K562 (cell line): ENCODE data around the gene SUN5. TPM values are rescaled to one million over a fixed set of nuclear protein-coding genes. Genes with fewer than 3 reads are reported as not detected.

Experiments
- ATAC-seq: fragments of 200-7000 bp; cut with Tn5 transposase; 3 replicates; pipeline ENCODE4 v1.9.1; 2020; ENCODE audit warnings: moderate library complexity
- BruUV-seq: library from RNA; stranded (reverse); fragments of 400-500 nt; replicated peaks from 2 replicates; lab custom pipeline; 2021; lab: Mats Ljungman, UMichigan
- CTCF ChIA-PET: fragments of 300-600 bp; formaldehyde crosslinking; extraction: SDS; loops from one replicate; lab custom pipeline; 2021; ENCODE audit warnings: low intra/inter-chr PET ratio; lab: Yijun Ruan, JAX
- POLR2A ChIA-PET: fragments of 300-600, 350-650 bp; sonication (Branson Sonifier 250); formaldehyde crosslinking; extraction: SDS; loops from one replicate; lab custom pipeline; 2021; ENCODE audit warnings: antibody characterized with exemption, inconsistent platforms; lab: Yijun Ruan, JAX
- DNase-seq, 4 experiments: peaks; one replicate each; pipeline versions ENCODE4 v3.0.0 to v3.0.0-alpha.2; 2011 to 2018; ENCODE audit warnings: low spot score in 3 of 4, mixed read lengths in 3 of 4; ENCODE audit errors: extremely low read depth in 1 of 4
- FAIRE-seq: peaks from 2 replicates; lab custom pipeline; 2011; peaks lifted over from hg19 to GRCh38; lab: Jason Lieb, UNC
- H2AFZ ChIP-seq: 2 replicates; pipeline ENCODE4 v1.6.0; 2011; ENCODE audit warnings: low read depth, low read length, control low read depth, inconsistent platforms
- H3K27ac ChIP-seq: fragments of 200-600 bp; 3 replicates; pipeline ENCODE4 v1.8.0; 2011; ENCODE audit warnings: low read depth, mild to moderate bottlenecking, control low read depth, inconsistent platforms, low read length, moderate library complexity, mixed read lengths; ENCODE audit errors: extremely low read depth
- H3K27me3 ChIP-seq, 2 experiments: fragments of 300-600 bp in 1 of 2; 2 replicates in 1 of 2; 3 replicates in 1 of 2; pipeline versions ENCODE4 v1.6.0 to v1.8.0; 2011; ENCODE audit warnings: inconsistent platforms in 2 of 2, low read length in 2 of 2, mild to moderate bottlenecking in 1 of 2, mixed read lengths in 1 of 2, moderate library complexity in 1 of 2; ENCODE audit not compliant: control insufficient read depth in 2 of 2, insufficient read depth in 2 of 2
- H3K36me3 ChIP-seq: fragments of 300-600 bp; 3 replicates; pipeline ENCODE4 v1.8.0; 2011; ENCODE audit warnings: mild to moderate bottlenecking, low read length, inconsistent platforms; ENCODE audit not compliant: control insufficient read depth, insufficient read depth
- H3K4me1 ChIP-seq, 2 experiments: fragments of 200-600 bp in 1 of 2; replicated peaks in 1 of 2; 2 replicates in 1 of 2; 3 replicates in 1 of 2; pipeline versions ENCODE4 v1.5.1 to v1.8.0; 2011; ENCODE audit warnings: inconsistent platforms in 2 of 2, low read length in 2 of 2, mild to moderate bottlenecking in 1 of 2, mixed read lengths in 1 of 2, moderate library complexity in 1 of 2; ENCODE audit not compliant: control insufficient read depth in 2 of 2, insufficient read depth in 2 of 2
- H3K4me2 ChIP-seq: 2 replicates; pipeline ENCODE4 v1.6.1; 2011; ENCODE audit warnings: low read length, control low read depth, inconsistent platforms, mixed read lengths; ENCODE audit not compliant: insufficient read depth
- H3K4me3 ChIP-seq: fragments of 200-600 bp; sonication (generic), shearing (Covaris generic); 2 replicates; pipeline ENCODE4 v1.5.1; 2016; ENCODE audit warnings: control low read depth, inconsistent platforms
- H3K79me2 ChIP-seq: fragments of 200-600 bp; 3 replicates; pipeline ENCODE4 v1.8.0; 2011; ENCODE audit warnings: low read length, inconsistent platforms; ENCODE audit not compliant: control insufficient read depth, insufficient read depth
- H3K9ac ChIP-seq, 2 experiments: 2 replicates each; pipeline versions ENCODE4 v1.6.0 to v1.6.1; 2011; ENCODE audit warnings: low read depth in 2 of 2, low read length in 2 of 2, control low read depth in 1 of 2, inconsistent platforms in 1 of 2, mild to moderate bottlenecking in 1 of 2, mixed read lengths in 1 of 2; ENCODE audit not compliant: insufficient read depth in 1 of 2
- H3K9me1 ChIP-seq: one replicate; pipeline ENCODE4 v1.6.0; 2011; ENCODE audit warnings: inconsistent platforms, mild to moderate bottlenecking, low read length, moderate library complexity; ENCODE audit not compliant: control insufficient read depth, insufficient read depth
- H3K9me3 ChIP-seq: replicated peaks from 2 replicates; pipeline ENCODE4 v1.5.1; 2011; ENCODE audit warnings: low read depth, low read length, inconsistent platforms; ENCODE audit not compliant: control insufficient read depth, insufficient read depth
- H4K20me1 ChIP-seq: replicated peaks from 2 replicates; pipeline ENCODE4 v1.6.1; 2011; ENCODE audit warnings: low read length, inconsistent platforms, mixed read lengths; ENCODE audit not compliant: control insufficient read depth, insufficient read depth
- BCOR ChIP-seq: fragments of 450-650 bp; IDR thresholded peaks from 2 replicates; pipeline ENCODE4 v1.6.1; 2016
- CBX8 ChIP-seq: fragments of 200-600 bp; sonication (generic); IDR thresholded peaks from 2 replicates; pipeline ENCODE4 v1.6.1; 2012; ENCODE audit warnings: borderline replicate concordance, mixed run types, low read depth, mild to moderate bottlenecking, moderate library complexity, mixed read lengths, low read length, control low read depth, inconsistent platforms; ENCODE audit not compliant: poor library complexity, severe bottlenecking; ENCODE audit errors: extremely low read depth
- IFI16 ChIP-seq: fragments of 250-450 bp; sonication (Bioruptor Pico); IDR thresholded peaks from 2 replicates; pipeline ENCODE4 v2.1.2; 2022; ENCODE audit warnings: mild to moderate bottlenecking, inconsistent platforms
- MYC ChIP-seq, 2 experiments: fragments of 250-450 bp in 1 of 2; sonication (Bioruptor Pico) in 1 of 2; IDR thresholded peaks; 2 replicates each; pipeline versions ENCODE4 v1.5.1 to v1.6.1; 2012 to 2021; ENCODE audit warnings: low read depth in 2 of 2, borderline replicate concordance in 1 of 2, improper control_type of control experiment in 1 of 2, low read length in 1 of 2, mild to moderate bottlenecking in 1 of 2, moderate library complexity in 1 of 2
- SMAD1 ChIP-seq: fragments of 150-350 bp; IDR thresholded peaks from 2 replicates; pipeline ENCODE4 v1.6.1; 2014; ENCODE audit warnings: low read length, low read depth; ENCODE audit not compliant: partially characterized antibody
- WGBS: fragments of 100-300 bp; shearing (Covaris generic); methylation state at CpG from one replicate; pipeline ENCODE4 v1.1.6; 2016; ENCODE audit warnings: low coverage, mixed read lengths; ENCODE audit not compliant: insufficient coverage; ENCODE audit errors: missing lambda C conversion rate; 5-methylcytosine and 5-hydroxymethylcytosine counted together
- in situ Hi-C: fragments of 300-500 bp; cut with MboI; formaldehyde crosslinking; loops from 4 replicates; pipeline ENCODE4 v1.15.0; 2018; ENCODE audit warnings: inconsistent platforms, mixed read lengths
- intact Hi-C: fragments of 100-400 bp; cut with micrococcal nuclease; formaldehyde crosslinking; loops from 2 replicates; pipeline ENCODE4 v1.14.2; 2022
- polyA plus RNA-seq, 8 experiments: library from polyadenylated mRNA; depleted of rRNA in 4 of 8; stranded (reverse) in 5 of 8; unstranded in 3 of 8; fragments of >200 nt; fragmentation: Nextera tagmentation in 2 of 8; fragmentation: Illumina TruSeq in 1 of 8; extraction: Ambion mirVana in 2 of 8; extraction: Trizol in 1 of 8; gene quantifications; 2 replicates each; pipeline versions ENCODE4 v1.2.1 to v1.2.3, GENCODE V29; 2011 to 2014; ENCODE audit warnings: inconsistent platforms in 1 of 8, missing spikeins in 1 of 8
- total RNA-seq, 7 experiments: library from RNA; depleted of rRNA in 6 of 7; stranded (reverse); fragments of >200 nt in 6 of 7; fragmentation: Illumina TruSeq in 2 of 7; extraction: Trizol in 2 of 7; gene quantifications; 2 replicates each; pipeline versions ENCODE4 v1.2.1 to v1.2.3, GENCODE V29; 2011 to 2021; ENCODE audit warnings: low replicate concordance in 1 of 7
- TF ChIP-seq, protein P1 (sequence below): fragments of 450-650 bp; IDR thresholded peaks from 2 replicates; pipeline ENCODE4 v1.6.1; 2016; ENCODE audit warnings: low read depth
- TF ChIP-seq, protein P2 (sequence below), 2 experiments: IDR thresholded peaks; 2 replicates each; pipeline ENCODE4 v1.6.1; 2012; ENCODE audit warnings: improper control_type of control experiment in 2 of 2, low read depth in 2 of 2, low read length in 2 of 2, borderline replicate concordance in 1 of 2
- TF ChIP-seq, protein P3 (sequence below): fragments of 250-450 bp; sonication (Bioruptor Pico); IDR thresholded peaks from 2 replicates; pipeline ENCODE4 v1.9.0; 2021; ENCODE audit warnings: mild to moderate bottlenecking

The SUN5 gene
- total and polyA plus RNA-seq, 9 of the 15 experiments (the other 6 are each of a cell fraction or from before 2014, with no cell fraction given), result not detected

DNA sequence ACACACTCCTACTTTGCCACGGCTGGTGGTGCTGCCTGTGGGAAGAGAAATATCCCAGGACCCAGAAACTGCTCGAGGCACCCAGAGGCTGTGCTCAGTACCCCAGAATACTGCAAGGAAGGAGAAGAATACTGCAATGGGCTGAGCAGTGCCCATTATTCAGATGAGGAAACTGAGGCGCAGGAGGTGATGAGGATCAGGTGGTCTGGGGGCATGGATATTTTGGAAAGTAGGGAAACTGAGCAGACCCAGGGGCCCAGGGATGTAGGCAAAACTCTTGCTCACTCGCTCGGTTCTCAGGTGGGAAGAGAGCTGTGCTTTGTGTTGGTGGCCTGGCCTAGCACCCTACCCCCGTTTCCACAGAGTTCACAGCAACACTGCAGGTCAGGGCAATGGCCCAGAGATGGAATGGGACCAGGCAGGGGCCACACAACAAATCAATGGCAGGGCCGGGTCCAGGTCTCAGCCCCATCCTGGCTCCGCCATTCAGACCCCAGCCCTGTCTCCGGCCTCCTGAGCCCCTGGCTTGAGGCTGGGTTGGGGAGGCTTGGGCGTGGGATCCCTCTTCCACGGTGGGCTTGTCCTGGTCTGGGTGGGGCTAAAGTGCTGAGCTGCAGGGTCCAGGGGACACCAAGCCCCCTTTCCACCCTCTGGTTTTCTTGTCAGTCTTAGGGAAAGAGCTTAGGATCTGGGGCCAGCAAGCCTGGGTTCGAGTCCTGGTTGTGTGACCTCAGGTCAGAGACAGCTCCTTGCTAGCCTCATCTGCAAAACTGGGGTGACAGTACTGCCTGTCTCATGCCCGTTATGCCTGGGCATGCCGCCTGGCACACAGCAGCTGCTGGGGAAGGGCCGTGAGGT is 33.9 kb downstream of the SUN5 start:
- POLR2A ChIA-PET, result interaction anchor here (1.1 kb wide), 1 partner anchor 76 kb away, joined by 3 read pairs; no protein-coding TSS in a partner anchor
- DNase-seq, result no peak
- TF ChIP-seq CBX8 (no peak), IFI16 (CRISPR knock-in tag) (no peak), BCOR (0 out of 2 replicates have a peak, but pooled peaks have one; percentile 41), MYC (IDR thresholded peaks at IDR 0.05; ENCODE audit: low read depth, low read length) (no peak), MYC (CRISPR knock-in tag; IDR thresholded peaks at IDR 0.05; ENCODE audit: borderline replicate concordance, low read depth) (no peak), SMAD1 (no peak)
- TF ChIP-seq, protein P1, sequence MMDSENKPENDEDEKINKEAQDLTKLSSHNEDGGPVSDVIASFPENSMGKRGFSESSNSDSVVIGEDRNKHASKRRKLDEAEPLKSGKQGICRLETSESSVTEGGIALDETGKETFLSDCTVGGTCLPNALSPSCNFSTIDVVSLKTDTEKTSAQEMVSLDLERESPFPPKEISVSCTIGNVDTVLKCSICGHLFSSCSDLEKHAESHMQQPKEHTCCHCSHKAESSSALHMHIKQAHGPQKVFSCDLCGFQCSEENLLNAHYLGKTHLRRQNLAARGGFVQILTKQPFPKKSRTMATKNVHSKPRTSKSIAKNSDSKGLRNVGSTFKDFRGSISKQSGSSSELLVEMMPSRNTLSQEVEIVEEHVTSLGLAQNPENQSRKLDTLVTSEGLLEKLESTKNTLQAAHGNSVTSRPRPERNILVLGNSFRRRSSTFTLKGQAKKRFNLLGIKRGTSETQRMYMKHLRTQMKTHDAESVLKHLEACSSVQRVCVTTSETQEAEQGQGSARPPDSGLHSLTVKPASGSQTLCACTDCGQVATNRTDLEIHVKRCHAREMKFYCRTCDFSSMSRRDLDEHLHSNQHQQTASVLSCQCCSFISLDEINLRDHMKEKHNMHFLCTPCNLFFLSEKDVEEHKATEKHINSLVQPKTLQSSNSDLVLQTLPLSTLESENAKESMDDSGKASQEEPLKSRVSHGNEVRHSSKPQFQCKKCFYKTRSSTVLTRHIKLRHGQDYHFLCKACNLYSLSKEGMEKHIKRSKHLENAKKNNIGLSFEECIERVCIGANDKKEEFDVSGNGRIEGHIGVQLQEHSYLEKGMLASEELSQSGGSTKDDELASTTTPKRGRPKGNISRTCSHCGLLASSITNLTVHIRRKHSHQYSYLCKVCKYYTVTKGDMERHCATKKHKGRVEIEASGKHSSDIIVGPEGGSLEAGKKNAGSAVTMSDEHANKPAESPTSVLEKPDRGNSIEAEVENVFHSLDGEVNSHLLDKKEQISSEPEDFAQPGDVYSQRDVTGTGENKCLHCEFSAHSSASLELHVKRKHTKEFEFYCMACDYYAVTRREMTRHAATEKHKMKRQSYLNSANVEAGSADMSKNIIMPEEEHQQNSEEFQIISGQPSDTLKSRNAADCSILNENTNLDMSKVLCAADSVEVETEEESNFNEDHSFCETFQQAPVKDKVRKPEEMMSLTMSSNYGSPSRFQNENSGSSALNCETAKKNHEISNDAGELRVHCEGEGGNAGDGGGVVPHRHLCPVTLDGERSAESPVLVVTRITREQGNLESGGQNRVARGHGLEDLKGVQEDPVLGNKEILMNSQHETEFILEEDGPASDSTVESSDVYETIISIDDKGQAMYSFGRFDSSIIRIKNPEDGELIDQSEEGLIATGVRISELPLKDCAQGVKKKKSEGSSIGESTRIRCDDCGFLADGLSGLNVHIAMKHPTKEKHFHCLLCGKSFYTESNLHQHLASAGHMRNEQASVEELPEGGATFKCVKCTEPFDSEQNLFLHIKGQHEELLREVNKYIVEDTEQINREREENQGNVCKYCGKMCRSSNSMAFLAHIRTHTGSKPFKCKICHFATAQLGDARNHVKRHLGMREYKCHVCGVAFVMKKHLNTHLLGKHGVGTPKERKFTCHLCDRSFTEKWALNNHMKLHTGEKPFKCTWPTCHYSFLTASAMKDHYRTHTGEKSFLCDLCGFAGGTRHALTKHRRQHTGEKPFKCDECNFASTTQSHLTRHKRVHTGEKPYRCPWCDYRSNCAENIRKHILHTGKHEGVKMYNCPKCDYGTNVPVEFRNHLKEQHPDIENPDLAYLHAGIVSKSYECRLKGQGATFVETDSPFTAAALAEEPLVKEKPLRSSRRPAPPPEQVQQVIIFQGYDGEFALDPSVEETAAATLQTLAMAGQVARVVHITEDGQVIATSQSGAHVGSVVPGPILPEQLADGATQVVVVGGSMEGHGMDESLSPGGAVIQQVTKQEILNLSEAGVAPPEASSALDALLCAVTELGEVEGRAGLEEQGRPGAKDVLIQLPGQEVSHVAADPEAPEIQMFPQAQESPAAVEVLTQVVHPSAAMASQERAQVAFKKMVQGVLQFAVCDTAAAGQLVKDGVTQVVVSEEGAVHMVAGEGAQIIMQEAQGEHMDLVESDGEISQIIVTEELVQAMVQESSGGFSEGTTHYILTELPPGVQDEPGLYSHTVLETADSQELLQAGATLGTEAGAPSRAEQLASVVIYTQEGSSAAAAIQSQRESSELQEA, result no peak
- TF ChIP-seq, protein P2, sequence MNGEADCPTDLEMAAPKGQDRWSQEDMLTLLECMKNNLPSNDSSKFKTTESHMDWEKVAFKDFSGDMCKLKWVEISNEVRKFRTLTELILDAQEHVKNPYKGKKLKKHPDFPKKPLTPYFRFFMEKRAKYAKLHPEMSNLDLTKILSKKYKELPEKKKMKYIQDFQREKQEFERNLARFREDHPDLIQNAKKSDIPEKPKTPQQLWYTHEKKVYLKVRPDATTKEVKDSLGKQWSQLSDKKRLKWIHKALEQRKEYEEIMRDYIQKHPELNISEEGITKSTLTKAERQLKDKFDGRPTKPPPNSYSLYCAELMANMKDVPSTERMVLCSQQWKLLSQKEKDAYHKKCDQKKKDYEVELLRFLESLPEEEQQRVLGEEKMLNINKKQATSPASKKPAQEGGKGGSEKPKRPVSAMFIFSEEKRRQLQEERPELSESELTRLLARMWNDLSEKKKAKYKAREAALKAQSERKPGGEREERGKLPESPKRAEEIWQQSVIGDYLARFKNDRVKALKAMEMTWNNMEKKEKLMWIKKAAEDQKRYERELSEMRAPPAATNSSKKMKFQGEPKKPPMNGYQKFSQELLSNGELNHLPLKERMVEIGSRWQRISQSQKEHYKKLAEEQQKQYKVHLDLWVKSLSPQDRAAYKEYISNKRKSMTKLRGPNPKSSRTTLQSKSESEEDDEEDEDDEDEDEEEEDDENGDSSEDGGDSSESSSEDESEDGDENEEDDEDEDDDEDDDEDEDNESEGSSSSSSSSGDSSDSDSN (IDR thresholded peaks at IDR 0.05; ENCODE audit: borderline replicate concordance in 1 of 2, low read depth in 2 of 2, low read length in 2 of 2), result no peak
- TF ChIP-seq, protein P3, sequence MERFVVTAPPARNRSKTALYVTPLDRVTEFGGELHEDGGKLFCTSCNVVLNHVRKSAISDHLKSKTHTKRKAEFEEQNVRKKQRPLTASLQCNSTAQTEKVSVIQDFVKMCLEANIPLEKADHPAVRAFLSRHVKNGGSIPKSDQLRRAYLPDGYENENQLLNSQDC, result no peak

More for the DNA sequence above, 33.9 kb downstream of the SUN5 start:
- in situ Hi-C loops (no loop called here), intact Hi-C loops (no loop called here)
- no peaks in the 10 kb centered on the region for H3K79me2 ChIP-seq
- H3K27ac ChIP-seq, result no peak overlapping the region
- no peaks in the 10 kb centered on the region for H3K36me3 ChIP-seq
- H3K27me3 ChIP-seq, result peaks cover 22 to 64% of the 10 kb centered on the region in 2 experiments
- H3K9ac ChIP-seq, result no peak overlapping the region; a peak in 1 of 4 replicates
- CTCF ChIA-PET, result no interaction called here
- no peak overlapping the region for H3K4me2 ChIP-seq
- no TSS peak for BruUV-seq
- H3K9me1 ChIP-seq, result no peaks in the 10 kb centered on the region
- ATAC-seq, result no peak
- H4K20me1 ChIP-seq, result no peaks in the 10 kb centered on the region; the same call in 1 of the 2 replicates
- peaks cover 5 to 8% of the 10 kb centered on the region in 2 experiments; a peak in 3 of 5 replicates for H3K4me1 ChIP-seq
- H3K4me3 ChIP-seq, result no peak overlapping the region
- no peak for FAIRE-seq
- WGBS, result 15% methylated on average over 13 of the region's 15 CpGs
- no peaks in the 10 kb centered on the region for H3K9me3 ChIP-seq
- H2AFZ ChIP-seq, result no peak overlapping the region
